Ishikawa (cell line): ENCODE results near the gene RNF169.

Source experiments
- EP300 ChIP-seq: IDR thresholded peaks from 2 replicates; pipeline ENCODE4 v1.6.1; 2012; ENCODE audit warnings: borderline replicate concordance
- RAD21 ChIP-seq: IDR thresholded peaks from 2 replicates; pipeline ENCODE4 v1.6.1; 2012; ENCODE audit warnings: low read depth
- TAF1 ChIP-seq: IDR thresholded peaks from 2 replicates; pipeline ENCODE4 v1.6.1; 2012; ENCODE audit warnings: low read depth, mild to moderate bottlenecking
- TEAD4 ChIP-seq: IDR thresholded peaks from 2 replicates; pipeline ENCODE4 v1.6.1; 2012
- YY1 ChIP-seq: IDR thresholded peaks from 2 replicates; pipeline ENCODE4 v1.6.1; 2012; ENCODE audit warnings: low read depth
- ZBTB7A ChIP-seq: IDR thresholded peaks from 2 replicates; pipeline ENCODE4 v1.6.1; 2012; ENCODE audit warnings: low read depth
- TF ChIP-seq, protein P1 (sequence below): IDR thresholded peaks from 2 replicates; pipeline ENCODE4 v1.6.1; 2012

DNA sequence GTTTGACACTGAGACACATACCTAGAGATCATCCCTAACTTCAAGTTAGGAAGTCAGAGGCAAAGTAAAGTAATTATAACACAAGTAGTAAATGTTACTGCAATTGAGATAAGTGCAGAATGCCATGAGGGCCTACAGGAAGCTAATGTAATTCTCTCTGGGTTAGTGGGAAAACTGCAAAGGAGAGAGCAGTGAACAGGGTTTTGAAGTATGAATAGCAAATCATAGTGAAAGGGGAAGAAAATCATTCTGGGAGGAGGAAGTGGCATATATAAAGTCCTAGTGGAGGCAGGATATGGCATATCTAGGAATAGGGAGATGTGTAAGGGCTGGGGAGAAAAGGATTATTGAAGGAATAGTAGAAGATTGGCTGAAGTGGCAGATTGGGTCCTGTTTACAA lies 27.9 kb downstream of the RNF169 start:
- TF ChIP-seq YY1 (no peak), TEAD4 (no peak), RAD21 (no peak), TAF1 (no peak), EP300 (no peak), ZBTB7A (no peak)
- TF ChIP-seq, protein P1, sequence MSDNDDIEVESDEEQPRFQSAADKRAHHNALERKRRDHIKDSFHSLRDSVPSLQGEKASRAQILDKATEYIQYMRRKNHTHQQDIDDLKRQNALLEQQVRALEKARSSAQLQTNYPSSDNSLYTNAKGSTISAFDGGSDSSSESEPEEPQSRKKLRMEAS, result no peak
